ENCODE results near the gene FETUB.

DNA sequence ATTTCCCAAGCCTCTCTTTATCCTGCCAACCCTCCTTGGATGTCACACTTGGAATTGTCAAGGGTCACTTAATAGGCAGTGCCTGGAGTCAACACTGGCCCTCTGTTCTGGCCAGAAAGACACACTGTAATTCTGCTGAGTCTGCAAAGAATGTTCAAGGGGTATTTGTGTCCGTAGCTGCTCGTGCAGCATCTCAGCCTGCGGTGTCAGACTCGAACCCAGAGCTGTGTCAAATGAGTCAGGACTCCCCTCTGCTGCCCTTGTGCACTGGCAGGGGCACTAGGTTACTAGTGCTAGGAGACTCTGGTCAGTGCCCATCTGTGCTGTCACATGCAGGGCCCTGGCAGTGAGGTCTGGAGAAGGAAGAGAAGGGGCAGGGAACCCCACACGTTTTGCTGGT lies 28.1 kb upstream of the FETUB start:
- TF ChIP-seq, protein P1, sequence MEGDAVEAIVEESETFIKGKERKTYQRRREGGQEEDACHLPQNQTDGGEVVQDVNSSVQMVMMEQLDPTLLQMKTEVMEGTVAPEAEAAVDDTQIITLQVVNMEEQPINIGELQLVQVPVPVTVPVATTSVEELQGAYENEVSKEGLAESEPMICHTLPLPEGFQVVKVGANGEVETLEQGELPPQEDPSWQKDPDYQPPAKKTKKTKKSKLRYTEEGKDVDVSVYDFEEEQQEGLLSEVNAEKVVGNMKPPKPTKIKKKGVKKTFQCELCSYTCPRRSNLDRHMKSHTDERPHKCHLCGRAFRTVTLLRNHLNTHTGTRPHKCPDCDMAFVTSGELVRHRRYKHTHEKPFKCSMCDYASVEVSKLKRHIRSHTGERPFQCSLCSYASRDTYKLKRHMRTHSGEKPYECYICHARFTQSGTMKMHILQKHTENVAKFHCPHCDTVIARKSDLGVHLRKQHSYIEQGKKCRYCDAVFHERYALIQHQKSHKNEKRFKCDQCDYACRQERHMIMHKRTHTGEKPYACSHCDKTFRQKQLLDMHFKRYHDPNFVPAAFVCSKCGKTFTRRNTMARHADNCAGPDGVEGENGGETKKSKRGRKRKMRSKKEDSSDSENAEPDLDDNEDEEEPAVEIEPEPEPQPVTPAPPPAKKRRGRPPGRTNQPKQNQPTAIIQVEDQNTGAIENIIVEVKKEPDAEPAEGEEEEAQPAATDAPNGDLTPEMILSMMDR (IDR thresholded peaks at IDR 0.05) = no peak
- TF ChIP-seq POLR2A (IDR thresholded peaks at IDR 0.05) (no peak), EP300 (IDR thresholded peaks at IDR 0.05) (no peak)

All from sigmoid colon (tissue), 4 donors.